GM21737 (cell line): ENCODE data around the gene SEMA6C.

ENCODE experiments used
- ATAC-seq: cut with Tn5 transposase; IDR thresholded peaks from one replicate; pipeline ENCODE4 v1.9.1; 2021; ENCODE audit warnings: mild to moderate bottlenecking, moderate library complexity; ENCODE audit not compliant: unreplicated experiment

Gene SEMA6C

GRCh38 chr1:151164732-151165280 lies 18.4 kb upstream of the SEMA6C start:
- no peak for ATAC-seq

GRCh38 chr1:151159373-151159772 lies 12.9 kb upstream of the SEMA6C start:
- ATAC-seq: no peak

GRCh38 chr1:151158751-151159251 lies 12.4 kb upstream of the SEMA6C start:
- no peak for ATAC-seq

- no peak for ATAC-seq
Measured at GRCh38 chr1:151158326-151158725, 11.9 kb upstream of the SEMA6C start.

- ATAC-seq: no peak
Measured at GRCh38 chr1:151157067-151157531, 10.7 kb upstream of the SEMA6C start.

GRCh38 chr1:151156515-151156819 lies 10.0 kb upstream of the SEMA6C start, which contains the start of gene TNFAIP8L2:
Gene TNFAIP8L2, plus strand, starts transcription at chr1:151156649. Its CDS starts 2,049 bp downstream, at chr1:151158698.
- peak; percentile 59 for ATAC-seq

- ATAC-seq: no peak
Measured at GRCh38 chr1:151147665-151148064, 1.2 kb upstream of the SEMA6C start.

- ATAC-seq: no peak
Measured at GRCh38 chr1:151147132-151147503, 687 bp upstream of the SEMA6C start.

GRCh38 chr1:151146072-151146411 lies 389 bp downstream of the SEMA6C start:
- ATAC-seq: no peak

- ATAC-seq: no peak
Measured at GRCh38 chr1:151145304-151146071, 943 bp downstream of the SEMA6C start.

GRCh38 chr1:151144474-151145303 lies 1.7 kb downstream of the SEMA6C start:
- ATAC-seq: no peak

- ATAC-seq: no peak
Measured at GRCh38 chr1:151143986-151144385, 2.4 kb downstream of the SEMA6C start.

- no peak for ATAC-seq
Measured at GRCh38 chr1:151143057-151143435, 3.4 kb downstream of the SEMA6C start.

- ATAC-seq: no peak
Measured at GRCh38 chr1:151142411-151143056, 3.9 kb downstream of the SEMA6C start.

- ATAC-seq: no peak
Measured at GRCh38 chr1:151137789-151138188, 8.6 kb downstream of the SEMA6C start.

- no peak for ATAC-seq
Measured at GRCh38 chr1:151135433-151136385, 10.7 kb downstream of the SEMA6C start.

GRCh38 chr1:151134991-151135390 lies 11.4 kb downstream of the SEMA6C start:
- ATAC-seq: no peak

GRCh38 chr1:151134396-151134795 lies 12.0 kb downstream of the SEMA6C start:
- ATAC-seq: no peak

- ATAC-seq: no peak
Measured at GRCh38 chr1:151133018-151133806, 13.2 kb downstream of the SEMA6C start.
